Thoracic aorta (tissue), 2 donors: ENCODE data around the gene PARD6B. TPM values are rescaled to one million over a fixed set of nuclear protein-coding genes. Genes with fewer than 3 reads are reported as not detected.
A peak's percentile ranks its signal among the peaks of the same experiment; 100 is the strongest.

Experiments
- ATAC-seq: fragments of 150-250 bp; one replicate; pipeline ENCODE4 v1.8.0; 2017; ENCODE audit warnings: low read depth; ENCODE audit not compliant: insufficient number of reproducible peaks, low FRiP score
- DNase-seq: peaks from one replicate; pipeline ENCODE4 v3.0.0-alpha.2; 2020; ENCODE audit warnings: low spot score
- H3K27ac ChIP-seq, 2 donors: fragments of 200-600 bp; sonication (generic); 1 replicate in 1 of 2; 2 replicates in 1 of 2; pipeline ENCODE4 v1.5.1; 2016; ENCODE audit warnings: mild to moderate bottlenecking in 2 of 2, moderate library complexity in 2 of 2
- H3K27me3 ChIP-seq: fragments of 200-600 bp; sonication (generic); replicated peaks from 2 replicates; pipeline ENCODE4 v1.6.0; 2016; ENCODE audit warnings: mild to moderate bottlenecking; ENCODE audit not compliant: insufficient read depth
- H3K36me3 ChIP-seq: fragments of 200-600 bp; sonication (generic); one replicate; pipeline ENCODE4 v1.5.1; 2016
- H3K4me1 ChIP-seq, 2 donors: fragments of 200-600 bp; sonication (generic); 1 replicate in 1 of 2; 2 replicates in 1 of 2; pipeline versions ENCODE4 v1.5.1 to v1.6.0; 2016; ENCODE audit warnings: low read depth in 2 of 2, mild to moderate bottlenecking in 1 of 2; ENCODE audit not compliant: control insufficient read depth in 1 of 2
- H3K4me3 ChIP-seq: fragments of 200-600 bp; sonication (generic); 2 replicates; pipeline ENCODE4 v1.5.1; 2016; ENCODE audit warnings: mild to moderate bottlenecking
- H3K9me3 ChIP-seq: fragments of 200-600 bp; sonication (generic); 2 replicates; pipeline ENCODE4 v1.5.1; 2016
- CTCF ChIP-seq: fragments of 200-600 bp; sonication (generic); IDR thresholded peaks from one replicate; pipeline ENCODE4 v1.5.1; 2019; ENCODE audit warnings: antibody characterized with exemption
- total RNA-seq, 2 donors: library from RNA; depleted of rRNA; stranded (reverse); fragments of >200 nt; gene quantifications; one replicate each; pipeline versions ENCODE4 v1.1.0 to v1.2.3, GENCODE V29; 2016

The PARD6B gene
- total RNA-seq, 2 donors from 2014 or later: 2.8 to 10.7 TPM

DNA sequence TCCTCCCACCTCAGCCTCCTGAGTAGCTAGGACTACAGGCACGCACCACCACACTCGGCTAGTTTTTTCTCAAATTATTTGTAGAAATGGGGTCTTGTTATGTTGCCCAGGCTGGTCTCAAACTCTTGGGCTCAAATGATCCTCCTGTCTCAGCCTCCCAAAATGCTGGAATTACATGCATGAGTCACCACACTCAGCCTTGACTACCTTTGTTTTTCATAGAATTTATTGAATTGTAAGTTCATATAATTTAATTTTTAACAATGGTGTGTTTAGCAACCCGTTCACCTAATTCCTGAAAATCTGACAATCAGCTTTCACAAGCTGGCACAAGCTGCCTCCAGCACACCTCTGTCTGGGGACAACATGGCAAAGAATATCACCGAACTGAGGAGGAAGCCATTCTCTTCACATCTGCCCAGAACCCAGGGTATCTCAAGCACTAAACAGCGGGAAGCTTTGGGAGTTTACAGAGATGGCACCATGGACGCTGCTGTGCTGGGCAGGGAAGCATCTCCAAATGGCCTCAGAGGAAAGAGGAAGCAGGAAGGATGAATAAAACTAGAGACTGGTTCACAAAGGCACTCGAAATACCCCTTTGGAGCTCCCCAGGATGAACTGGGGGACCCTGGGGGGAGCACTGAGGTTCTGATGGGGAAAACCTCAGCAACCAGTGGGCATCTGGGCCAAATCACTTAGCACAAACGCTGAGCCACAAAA is 43.0 kb upstream of the PARD6B start:
- TF ChIP-seq CTCF: no peak
- Histone ChIP-seq H3K4me1 (peaks cover 5% of the 10 kb centered on the region in 2 donors), H3K27me3 (peaks cover 5% of the 10 kb centered on the region), H3K9me3 (no peaks in the 10 kb centered on the region), H3K4me3 (no peak overlapping the region), H3K36me3 (no peaks in the 10 kb centered on the region), H3K27ac (no peak overlapping the region)
- DNase-seq (no peak), ATAC-seq (no peak)

DNA sequence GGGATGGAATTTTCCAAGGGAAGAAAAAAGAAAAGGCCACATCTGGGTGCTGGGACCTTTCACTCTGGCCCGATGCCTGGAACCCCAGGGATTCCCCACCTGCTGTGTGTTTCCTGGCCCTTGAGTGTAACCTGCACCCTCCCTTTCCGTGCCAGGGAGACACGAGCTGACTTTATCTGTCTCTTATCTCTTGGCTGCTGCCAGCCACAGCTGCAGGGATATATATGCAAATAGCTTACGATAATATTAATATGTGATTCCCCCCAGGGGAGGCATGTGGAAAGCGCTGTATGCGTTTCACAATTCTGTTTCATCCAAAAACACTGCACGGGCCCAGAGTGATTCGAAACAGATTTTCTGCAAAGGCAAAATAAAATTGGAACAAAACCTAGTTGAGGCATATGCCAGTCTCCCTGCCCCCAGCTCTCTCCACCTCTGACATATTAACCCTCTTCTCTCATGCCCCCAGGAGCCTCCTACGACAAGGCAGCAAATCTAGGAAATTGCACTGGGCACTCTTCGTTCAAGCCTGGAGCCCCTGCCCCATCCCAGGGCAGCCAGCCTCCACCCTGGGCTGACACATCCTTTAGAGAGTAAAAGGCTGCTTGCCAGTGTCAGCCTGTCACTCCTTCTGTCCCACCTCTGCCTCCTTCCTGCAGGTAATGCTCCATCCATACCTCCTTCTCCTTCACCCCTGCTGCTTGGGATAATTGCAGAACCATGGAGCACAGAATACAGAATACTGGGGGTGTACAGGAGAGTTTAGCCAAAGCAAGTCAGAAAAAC is 41.3 kb upstream of the PARD6B start:
- Histone ChIP-seq H3K9me3 (no peaks in the 10 kb centered on the region), H3K27me3 (peaks cover 5% of the 10 kb centered on the region), H3K27ac (no peak overlapping the region), H3K4me3 (no peak overlapping the region), H3K36me3 (no peaks in the 10 kb centered on the region), H3K4me1 (peaks cover 5% of the 10 kb centered on the region in 2 donors)
- TF ChIP-seq CTCF: no peak
- DNase-seq (no peak), ATAC-seq (no peak)

DNA sequence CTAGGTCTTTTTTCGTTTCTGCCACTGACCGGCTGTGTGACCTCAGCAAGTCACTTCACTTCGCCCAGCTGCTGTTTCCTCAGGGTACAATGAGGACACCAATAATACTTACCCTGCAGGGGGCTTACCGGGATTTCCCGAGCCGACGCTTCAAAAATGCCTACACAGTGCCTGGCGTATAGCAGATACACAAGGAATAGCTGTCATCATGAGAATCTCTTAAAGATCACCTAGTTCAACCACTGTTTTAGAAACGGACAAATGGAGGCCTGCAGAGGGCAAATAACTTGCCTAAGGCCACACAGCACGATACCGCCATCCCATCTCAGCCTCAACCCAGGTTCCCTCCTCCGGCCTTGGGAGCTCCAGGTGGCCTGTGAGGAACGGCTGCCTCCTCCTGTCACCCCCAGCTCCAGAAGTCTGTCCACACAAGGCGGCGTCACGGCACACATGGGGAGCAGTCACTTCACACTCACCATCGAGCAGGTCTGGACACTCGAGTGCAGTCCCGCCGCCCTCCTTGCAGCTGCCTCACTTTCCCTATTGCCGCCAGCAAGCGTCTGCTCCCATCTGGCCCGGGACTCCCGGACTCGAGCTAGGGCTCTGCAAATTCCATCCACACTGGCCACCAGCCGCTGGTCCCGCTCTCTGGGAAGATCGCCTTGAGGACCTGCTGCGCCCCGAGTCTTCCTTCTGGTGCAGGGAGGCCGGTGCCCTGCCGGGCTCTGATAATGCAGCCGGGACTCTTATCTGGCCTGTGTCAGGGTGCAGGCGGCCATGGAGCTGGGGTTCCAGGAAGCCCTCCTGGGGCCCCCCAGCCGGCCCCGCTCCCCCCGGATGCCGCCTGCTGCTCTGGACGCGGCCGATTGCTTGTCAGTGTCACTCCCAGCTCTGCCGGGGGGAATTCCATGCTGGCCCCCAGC is 40.5 kb upstream of the PARD6B start, which contains the start of gene RIPOR3:
RIPOR3 (minus strand) TSS at position 893 of the 923 bp plus-strand sequence; CDS start at position 479, 414 bp downstream.
- Histone ChIP-seq H3K4me1 (peaks cover 5% of the 10 kb centered on the region in 2 donors), H3K9me3 (no peaks in the 10 kb centered on the region), H3K27ac (no peak within 1 kb of the TSS), H3K27me3 (peaks cover 5% of the 10 kb centered on the region), H3K4me3 (peak within 1 kb of the TSS; percentile 63), H3K36me3 (no peaks in the 10 kb centered on the region)
- ATAC-seq (no peak), DNase-seq (no peak)
- TF ChIP-seq CTCF: no peak

DNA sequence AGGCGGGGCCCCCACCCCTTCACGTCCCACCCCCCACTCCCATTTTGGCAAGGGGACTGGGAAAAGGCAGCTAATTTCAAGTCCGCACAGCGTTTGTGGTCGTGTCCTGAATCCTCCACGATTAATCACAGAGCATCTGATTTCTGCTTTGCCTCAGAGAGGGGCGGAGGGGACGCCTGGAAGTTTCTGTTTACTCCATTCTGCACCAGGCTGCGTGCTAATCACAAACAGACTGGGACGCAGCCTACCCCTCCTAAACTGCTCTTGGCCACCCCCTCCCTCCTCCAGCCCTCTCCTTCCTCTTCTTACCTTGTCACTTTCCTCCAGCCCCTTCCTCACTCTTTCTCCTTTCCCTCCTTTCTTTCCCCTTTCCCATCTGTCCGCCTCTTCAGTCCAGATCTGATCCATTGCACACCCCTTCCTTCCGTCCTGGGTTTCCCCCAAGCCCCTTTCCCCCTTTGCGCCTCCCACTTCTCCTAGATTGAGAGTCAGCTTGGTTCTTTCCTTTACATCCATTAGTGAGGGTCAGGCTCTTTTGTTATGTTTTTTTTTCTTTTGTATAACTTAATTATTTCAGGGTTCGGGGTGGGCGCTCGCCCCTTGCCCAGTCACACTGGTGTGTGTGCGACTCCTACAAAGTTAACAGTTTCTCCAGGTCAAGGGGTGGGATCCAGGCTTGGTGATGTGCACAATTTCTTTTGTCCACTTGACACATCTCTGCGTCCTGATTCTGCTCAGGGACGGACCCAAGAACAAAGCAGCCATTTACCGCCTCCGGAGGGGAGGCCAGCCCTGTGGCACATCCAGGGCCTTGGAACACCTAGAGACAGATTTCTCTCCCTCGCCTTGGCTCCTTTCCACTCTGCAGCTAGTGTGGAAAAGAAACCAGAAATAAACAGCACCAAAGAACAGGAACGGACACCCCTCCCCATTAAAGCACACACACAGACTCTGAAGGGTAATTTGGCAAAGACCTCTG is 39.5 kb upstream of the PARD6B start:
- H3K4me1 ChIP-seq: peaks cover 5% of the 10 kb centered on the region in 2 donors
- H3K4me3 ChIP-seq: peak overlapping the region; percentile 63
- no peak for DNase-seq
- no peaks in the 10 kb centered on the region for H3K9me3 ChIP-seq
- H3K27me3 ChIP-seq: peaks cover 5% of the 10 kb centered on the region
- no peaks in the 10 kb centered on the region for H3K36me3 ChIP-seq
- no peak overlapping the region for H3K27ac ChIP-seq
- ATAC-seq: no peak
- no peak for TF ChIP-seq CTCF
